Measurements from ENCODE around the gene WBP4. TPM values are rescaled to one million over a fixed set of nuclear protein-coding genes. Genes with fewer than 3 reads are reported as not detected.

The WBP4 gene
- total and polyA plus RNA-seq, 4 donors = 3.9 to 6.8 (median 5.5) TPM

DNA sequence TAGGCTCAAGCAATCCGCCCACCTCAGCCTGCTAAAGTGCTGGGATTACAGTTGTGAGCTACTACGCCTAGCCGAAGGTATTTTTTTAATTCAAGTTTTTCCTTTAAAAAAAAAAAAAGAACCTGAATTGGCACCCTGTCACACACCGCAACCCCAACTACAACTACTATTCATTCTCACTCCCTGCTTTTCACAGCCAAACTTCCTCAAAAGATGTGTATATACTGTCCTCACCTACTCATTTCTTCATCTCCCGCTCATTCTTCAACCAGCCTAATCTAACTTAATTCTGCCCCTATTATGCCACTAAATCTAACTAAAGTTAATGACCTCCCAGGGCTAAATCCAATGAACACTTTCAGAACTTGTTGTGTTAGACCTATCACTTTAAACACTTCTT, 12.7 kb upstream of the WBP4 start:
- no peak overlapping the region for H3K9ac ChIP-seq (ENCODE audit: low read depth in 1 of 2, low read length in 2 of 2)
- H3K27ac ChIP-seq (ENCODE audit: low read depth in 1 of 2, low read length in 2 of 2) = no peak overlapping the region
- H3K9me3 ChIP-seq (ENCODE audit: control insufficient read depth in 4 of 4, low read length in 3 of 4) = no peaks in the 10 kb centered on the region
- peaks cover 0 to 17% (median 6%) of the 10 kb centered on the region in 4 donors for H3K4me1 ChIP-seq (ENCODE audit: control insufficient read depth in 4 of 4, insufficient read depth in 4 of 4, low read length in 3 of 4)
- TF ChIP-seq, protein P1, sequence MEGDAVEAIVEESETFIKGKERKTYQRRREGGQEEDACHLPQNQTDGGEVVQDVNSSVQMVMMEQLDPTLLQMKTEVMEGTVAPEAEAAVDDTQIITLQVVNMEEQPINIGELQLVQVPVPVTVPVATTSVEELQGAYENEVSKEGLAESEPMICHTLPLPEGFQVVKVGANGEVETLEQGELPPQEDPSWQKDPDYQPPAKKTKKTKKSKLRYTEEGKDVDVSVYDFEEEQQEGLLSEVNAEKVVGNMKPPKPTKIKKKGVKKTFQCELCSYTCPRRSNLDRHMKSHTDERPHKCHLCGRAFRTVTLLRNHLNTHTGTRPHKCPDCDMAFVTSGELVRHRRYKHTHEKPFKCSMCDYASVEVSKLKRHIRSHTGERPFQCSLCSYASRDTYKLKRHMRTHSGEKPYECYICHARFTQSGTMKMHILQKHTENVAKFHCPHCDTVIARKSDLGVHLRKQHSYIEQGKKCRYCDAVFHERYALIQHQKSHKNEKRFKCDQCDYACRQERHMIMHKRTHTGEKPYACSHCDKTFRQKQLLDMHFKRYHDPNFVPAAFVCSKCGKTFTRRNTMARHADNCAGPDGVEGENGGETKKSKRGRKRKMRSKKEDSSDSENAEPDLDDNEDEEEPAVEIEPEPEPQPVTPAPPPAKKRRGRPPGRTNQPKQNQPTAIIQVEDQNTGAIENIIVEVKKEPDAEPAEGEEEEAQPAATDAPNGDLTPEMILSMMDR (IDR thresholded peaks at IDR 0.05; ENCODE audit: low read depth, low read length, missing input control) = no peak
- TF ChIP-seq RAD21 (IDR thresholded peaks at IDR 0.05) = no peak
- TF ChIP-seq YY1 (IDR thresholded peaks at IDR 0.05) = no peak
- no peak for TF ChIP-seq TAF1 (conservative IDR thresholded peaks at IDR 0.05)
- TF ChIP-seq ZBTB33 (IDR thresholded peaks at IDR 0.05) = no peak
- no peak for TF ChIP-seq NR2F2 (IDR thresholded peaks at IDR 0.05)
- TF ChIP-seq, protein P2, sequence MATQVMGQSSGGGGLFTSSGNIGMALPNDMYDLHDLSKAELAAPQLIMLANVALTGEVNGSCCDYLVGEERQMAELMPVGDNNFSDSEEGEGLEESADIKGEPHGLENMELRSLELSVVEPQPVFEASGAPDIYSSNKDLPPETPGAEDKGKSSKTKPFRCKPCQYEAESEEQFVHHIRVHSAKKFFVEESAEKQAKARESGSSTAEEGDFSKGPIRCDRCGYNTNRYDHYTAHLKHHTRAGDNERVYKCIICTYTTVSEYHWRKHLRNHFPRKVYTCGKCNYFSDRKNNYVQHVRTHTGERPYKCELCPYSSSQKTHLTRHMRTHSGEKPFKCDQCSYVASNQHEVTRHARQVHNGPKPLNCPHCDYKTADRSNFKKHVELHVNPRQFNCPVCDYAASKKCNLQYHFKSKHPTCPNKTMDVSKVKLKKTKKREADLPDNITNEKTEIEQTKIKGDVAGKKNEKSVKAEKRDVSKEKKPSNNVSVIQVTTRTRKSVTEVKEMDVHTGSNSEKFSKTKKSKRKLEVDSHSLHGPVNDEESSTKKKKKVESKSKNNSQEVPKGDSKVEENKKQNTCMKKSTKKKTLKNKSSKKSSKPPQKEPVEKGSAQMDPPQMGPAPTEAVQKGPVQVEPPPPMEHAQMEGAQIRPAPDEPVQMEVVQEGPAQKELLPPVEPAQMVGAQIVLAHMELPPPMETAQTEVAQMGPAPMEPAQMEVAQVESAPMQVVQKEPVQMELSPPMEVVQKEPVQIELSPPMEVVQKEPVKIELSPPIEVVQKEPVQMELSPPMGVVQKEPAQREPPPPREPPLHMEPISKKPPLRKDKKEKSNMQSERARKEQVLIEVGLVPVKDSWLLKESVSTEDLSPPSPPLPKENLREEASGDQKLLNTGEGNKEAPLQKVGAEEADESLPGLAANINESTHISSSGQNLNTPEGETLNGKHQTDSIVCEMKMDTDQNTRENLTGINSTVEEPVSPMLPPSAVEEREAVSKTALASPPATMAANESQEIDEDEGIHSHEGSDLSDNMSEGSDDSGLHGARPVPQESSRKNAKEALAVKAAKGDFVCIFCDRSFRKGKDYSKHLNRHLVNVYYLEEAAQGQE (IDR thresholded peaks at IDR 0.05) = no peak
- TF ChIP-seq RXRA (IDR thresholded peaks at IDR 0.05) = no peak
- TF ChIP-seq SP1 (IDR thresholded peaks at IDR 0.05) = no peak
- TF ChIP-seq JUND (IDR thresholded peaks at IDR 0.05) = no peak
- TF ChIP-seq HNF4A (conservative IDR thresholded peaks at IDR 0.05) = no peak
- TF ChIP-seq, protein P3, sequence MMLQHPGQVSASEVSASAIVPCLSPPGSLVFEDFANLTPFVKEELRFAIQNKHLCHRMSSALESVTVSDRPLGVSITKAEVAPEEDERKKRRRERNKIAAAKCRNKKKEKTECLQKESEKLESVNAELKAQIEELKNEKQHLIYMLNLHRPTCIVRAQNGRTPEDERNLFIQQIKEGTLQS (IDR thresholded peaks at IDR 0.05) = no peak
- TF ChIP-seq FOXA2 (IDR thresholded peaks at IDR 0.05) = no peak
- no peak for TF ChIP-seq FOXA1 (IDR thresholded peaks at IDR 0.05)
- no peak for TF ChIP-seq GABPA (IDR thresholded peaks at IDR 0.05 in 1 of 2, conservative IDR thresholded peaks at IDR 0.05 in 1 of 2)
- TF ChIP-seq, protein P4, sequence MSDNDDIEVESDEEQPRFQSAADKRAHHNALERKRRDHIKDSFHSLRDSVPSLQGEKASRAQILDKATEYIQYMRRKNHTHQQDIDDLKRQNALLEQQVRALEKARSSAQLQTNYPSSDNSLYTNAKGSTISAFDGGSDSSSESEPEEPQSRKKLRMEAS (IDR thresholded peaks at IDR 0.05) = no peak
- TF ChIP-seq EGR1 (IDR thresholded peaks at IDR 0.05; ENCODE audit: low read depth in 2 of 2) = no peak
- no peak for TF ChIP-seq HNF4G (IDR thresholded peaks at IDR 0.05)
- H3K27me3 ChIP-seq (ENCODE audit: control insufficient read depth in 4 of 4, insufficient read depth in 4 of 4, low read length in 3 of 4) = no peaks in the 10 kb centered on the region
- no peak for DNase-seq (ENCODE audit: low spot score)
- no peak overlapping the region for H3K4me3 ChIP-seq (ENCODE audit: low read depth in 1 of 3, low read length in 3 of 3)
- peaks cover 0 to 2% (median 0%) of the 10 kb centered on the region in 4 donors for H3K36me3 ChIP-seq (ENCODE audit: control insufficient read depth in 4 of 4, insufficient read depth in 3 of 4, low read depth in 1 of 4, low read length in 3 of 4)
- 97% methylated on average over 5 of the region's 5 CpGs for WGBS
